Testis (tissue), 2 donors: ENCODE data around the gene PAK5.

Experiments
- CTCF ChIP-seq, 3 experiments: fragments of 450-650 bp in 2 of 3; fragments of 200-600 bp in 1 of 3; sonication (generic) in 1 of 3; IDR thresholded peaks; one replicate each; pipeline ENCODE4 v1.5.1; 2016 to 2019; ENCODE audit warnings: antibody characterized with exemption in 3 of 3, mild to moderate bottlenecking in 2 of 3, moderate library complexity in 1 of 3
- POLR2A ChIP-seq: fragments of 450-650 bp; IDR thresholded peaks from one replicate; pipeline ENCODE4 v1.6.1; 2017; ENCODE audit warnings: antibody characterized with exemption, mild to moderate bottlenecking, moderate library complexity

GRCh38 chr20:9642882-9643281, 196.0 kb downstream of the PAK5 start:
- no peak for TF ChIP-seq CTCF (IDR thresholded peaks at IDR 0.05)
- no peak for TF ChIP-seq POLR2A
